WI38 (cell line): ENCODE results near the gene NTN1.

ENCODE experiments used
- H3K4me3 ChIP-seq: 2 replicates; pipeline ENCODE4 v1.5.1; 2011; ENCODE audit warnings: low read depth, mild to moderate bottlenecking, control low read depth, low read length
- TF ChIP-seq, protein P1 (sequence below): IDR thresholded peaks from 2 replicates; pipeline ENCODE4 v1.5.1; 2012; ENCODE audit warnings: low read depth, mild to moderate bottlenecking, control low read depth, low read length

The NTN1 gene

DNA sequence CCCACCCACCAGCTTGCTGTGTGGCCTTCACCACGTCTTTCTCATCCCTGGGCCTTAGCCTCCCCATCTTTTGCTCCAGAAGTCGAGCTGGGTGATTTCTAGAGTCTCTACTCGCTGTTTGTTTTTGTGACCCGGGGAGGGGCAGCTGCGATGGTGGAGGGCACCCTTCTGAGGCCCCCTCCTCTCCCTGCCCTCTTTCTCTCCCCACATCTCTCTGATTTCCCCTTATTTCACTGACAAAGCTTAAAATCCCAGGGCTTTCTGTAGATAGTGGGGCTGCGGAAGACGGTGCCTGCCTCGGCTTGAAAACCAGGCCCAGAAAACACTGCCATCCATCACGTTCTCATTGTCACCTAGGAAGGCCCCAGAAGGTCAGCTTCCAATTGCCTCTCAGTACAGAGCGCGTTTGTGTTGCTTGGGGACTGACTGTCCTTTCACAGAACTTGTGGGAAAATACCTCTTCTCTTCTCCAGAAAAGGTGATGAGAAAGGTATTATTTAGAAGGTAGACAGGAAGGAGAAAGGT is 95.1 kb downstream of the NTN1 start:
- TF ChIP-seq, protein P1, sequence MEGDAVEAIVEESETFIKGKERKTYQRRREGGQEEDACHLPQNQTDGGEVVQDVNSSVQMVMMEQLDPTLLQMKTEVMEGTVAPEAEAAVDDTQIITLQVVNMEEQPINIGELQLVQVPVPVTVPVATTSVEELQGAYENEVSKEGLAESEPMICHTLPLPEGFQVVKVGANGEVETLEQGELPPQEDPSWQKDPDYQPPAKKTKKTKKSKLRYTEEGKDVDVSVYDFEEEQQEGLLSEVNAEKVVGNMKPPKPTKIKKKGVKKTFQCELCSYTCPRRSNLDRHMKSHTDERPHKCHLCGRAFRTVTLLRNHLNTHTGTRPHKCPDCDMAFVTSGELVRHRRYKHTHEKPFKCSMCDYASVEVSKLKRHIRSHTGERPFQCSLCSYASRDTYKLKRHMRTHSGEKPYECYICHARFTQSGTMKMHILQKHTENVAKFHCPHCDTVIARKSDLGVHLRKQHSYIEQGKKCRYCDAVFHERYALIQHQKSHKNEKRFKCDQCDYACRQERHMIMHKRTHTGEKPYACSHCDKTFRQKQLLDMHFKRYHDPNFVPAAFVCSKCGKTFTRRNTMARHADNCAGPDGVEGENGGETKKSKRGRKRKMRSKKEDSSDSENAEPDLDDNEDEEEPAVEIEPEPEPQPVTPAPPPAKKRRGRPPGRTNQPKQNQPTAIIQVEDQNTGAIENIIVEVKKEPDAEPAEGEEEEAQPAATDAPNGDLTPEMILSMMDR, result no peak
- no peak overlapping the region for H3K4me3 ChIP-seq

DNA sequence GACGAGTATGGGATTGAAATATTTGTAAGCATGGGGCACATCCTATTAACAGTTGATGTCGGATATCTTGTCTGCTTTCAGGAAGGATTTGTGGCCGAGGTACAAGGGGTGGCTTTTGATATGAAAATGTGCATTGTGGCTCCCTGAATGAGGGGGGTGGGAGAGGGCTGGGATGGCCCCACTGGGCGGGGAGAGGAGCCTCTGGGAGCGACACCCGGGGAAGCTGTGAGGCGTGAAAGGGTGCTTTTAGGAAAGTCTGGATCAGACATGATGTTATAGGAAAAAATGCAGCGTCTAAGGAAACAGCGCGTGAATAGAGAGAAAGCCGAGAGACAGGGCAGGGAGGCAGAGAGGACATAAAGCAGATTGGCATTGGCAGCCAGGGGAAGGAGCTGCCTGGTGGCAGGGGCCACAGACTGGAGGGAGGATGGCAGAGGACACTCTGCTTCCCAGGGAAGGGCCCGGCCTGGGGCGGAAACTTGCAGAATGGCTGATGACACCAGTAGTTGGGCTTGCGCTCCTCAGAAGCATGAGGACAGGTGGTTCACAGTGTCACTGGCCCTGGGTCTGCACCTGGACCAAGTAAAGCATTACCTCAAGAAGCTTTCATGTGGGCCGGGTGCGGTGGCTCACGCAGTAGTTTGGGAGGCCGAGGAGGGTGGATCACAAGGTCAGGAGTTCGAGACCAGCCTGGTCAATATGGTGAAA is 95.7 kb downstream of the NTN1 start:
- H3K4me3 ChIP-seq, result no peak overlapping the region
- TF ChIP-seq, protein P1, result no peak

GRCh38 chr17:9120471-9120870 is 99.2 kb downstream of the NTN1 start:
- TF ChIP-seq, protein P1, result no peak
- H3K4me3 ChIP-seq, result no peak overlapping the region

GRCh38 chr17:9121186-9121820 is 100.0 kb downstream of the NTN1 start:
- no peak overlapping the region for H3K4me3 ChIP-seq
- TF ChIP-seq, protein P1, result no peak

- no peak overlapping the region for H3K4me3 ChIP-seq
- TF ChIP-seq, protein P1, result no peak
These were observed 102.6 kb downstream of the NTN1 start for GRCh38 chr17:9123594-9124553.

DNA sequence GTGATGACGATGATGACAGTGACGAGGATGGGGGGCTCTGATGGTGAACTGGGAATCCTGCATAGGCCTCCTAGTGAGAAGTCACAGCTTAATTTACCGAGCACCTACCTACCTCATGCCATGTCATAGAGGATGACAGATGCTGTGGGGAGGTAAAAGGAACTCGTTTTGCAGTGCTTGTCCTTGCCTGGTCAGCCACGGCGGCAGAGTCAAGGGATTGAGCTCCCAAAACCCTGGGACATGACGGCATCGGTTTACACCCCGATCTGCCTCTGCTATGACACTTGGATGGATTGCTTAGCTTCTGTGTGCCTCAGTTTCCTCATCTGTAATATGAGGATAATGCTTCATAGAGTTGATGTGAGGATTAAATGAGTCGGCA is 103.2 kb downstream of the NTN1 start:
- TF ChIP-seq, protein P1, result no peak
- no peak overlapping the region for H3K4me3 ChIP-seq
